K562 (cell line): ENCODE data around the gene RNF26. TPM values are rescaled to one million over a fixed set of nuclear protein-coding genes. Genes with fewer than 3 reads are reported as not detected.

ENCODE experiments used
- ARID3B ChIP-seq: fragments of 250-450 bp; sonication (Bioruptor Pico); IDR thresholded peaks from 2 replicates; pipeline ENCODE4 v1.4.0; 2020; ENCODE audit warnings: borderline replicate concordance
- CBFB ChIP-seq: sonication (generic); formaldehyde crosslinking; IDR thresholded peaks from 2 replicates; pipeline ENCODE4 v1.4.0; 2020; ENCODE audit warnings: mild to moderate bottlenecking, missing genetic modification reagents
- CCNT2 ChIP-seq: IDR thresholded peaks from 2 replicates; pipeline ENCODE4 v1.6.1; 2011; ENCODE audit warnings: borderline replicate concordance, low read depth, mild to moderate bottlenecking, moderate library complexity, mixed read lengths, low read length; ENCODE audit not compliant: insufficient read length; ENCODE audit errors: extremely low read depth
- ELF2 ChIP-seq: fragments of 250-450 bp; sonication (Bioruptor Pico); IDR thresholded peaks from 2 replicates; pipeline ENCODE4 v1.5.0; 2021; ENCODE audit warnings: mild to moderate bottlenecking
- HNRNPH1 ChIP-seq: fragments of 200-400 bp; formaldehyde crosslinking; optimal IDR thresholded peaks from 2 replicates; pipeline ENCODE3; 2017; ENCODE audit warnings: low read depth, mild to moderate bottlenecking, low read length, moderate library complexity
- NFE2L1 ChIP-seq: fragments of 450-650 bp; IDR thresholded peaks from 2 replicates; pipeline ENCODE4 v1.6.1; 2016; ENCODE audit warnings: missing genetic modification characterization, low read depth, mild to moderate bottlenecking, missing compliant biosample characterization, moderate library complexity, borderline replicate concordance
- PURB ChIP-seq: sonication (generic); formaldehyde crosslinking; IDR thresholded peaks from 2 replicates; pipeline ENCODE4 v1.9.0; 2021; ENCODE audit warnings: low read depth, mild to moderate bottlenecking, missing genetic modification reagents
- RUNX1 ChIP-seq: sonication (generic); IDR thresholded peaks from 2 replicates; pipeline ENCODE4 v1.6.1; 2016; ENCODE audit warnings: antibody characterized with exemption, low read depth
- SNAPC5 ChIP-seq: fragments of 250-450 bp; sonication (Bioruptor Pico); IDR thresholded peaks from 2 replicates; pipeline ENCODE4 v1.8.0; 2021; ENCODE audit warnings: moderate library complexity, mild to moderate bottlenecking, inconsistent platforms
- USF2 ChIP-seq: sonication (generic); formaldehyde crosslinking; IDR thresholded peaks from 2 replicates; pipeline ENCODE4 v1.5.0; 2020; ENCODE audit warnings: missing genetic modification reagents
- VEZF1 ChIP-seq: fragments of 200-800 bp; sonication (Bioruptor generic); IDR thresholded peaks from 2 replicates; pipeline ENCODE4 v1.6.1; 2017; ENCODE audit warnings: missing genetic modification characterization, missing compliant biosample characterization
- WHSC1 ChIP-seq: IDR thresholded peaks from one replicate; pipeline ENCODE4 v1.6.1; 2012; ENCODE audit warnings: low read length, control low read depth, inconsistent platforms
- ZNF121 ChIP-seq: sonication (generic); formaldehyde crosslinking; conservative IDR thresholded peaks from 2 replicates; pipeline ENCODE4 v1.8.0; 2022; ENCODE audit warnings: missing genetic modification reagents
- ZNF24 ChIP-seq: fragments of 450-650 bp; IDR thresholded peaks from 2 replicates; pipeline ENCODE4 v1.6.1; 2016
- polyA plus RNA-seq, 8 experiments: library from polyadenylated mRNA; depleted of rRNA in 4 of 8; stranded (reverse) in 5 of 8; unstranded in 3 of 8; fragments of >200 nt; fragmentation: Nextera tagmentation in 2 of 8; fragmentation: Illumina TruSeq in 1 of 8; extraction: Ambion mirVana in 2 of 8; extraction: Trizol in 1 of 8; gene quantifications; 2 replicates each; pipeline versions ENCODE4 v1.2.1 to v1.2.3, GENCODE V29; 2011 to 2014; ENCODE audit warnings: inconsistent platforms in 1 of 8, missing spikeins in 1 of 8
- total RNA-seq, 7 experiments: library from RNA; depleted of rRNA in 6 of 7; stranded (reverse); fragments of >200 nt in 6 of 7; fragmentation: Illumina TruSeq in 2 of 7; extraction: Trizol in 2 of 7; gene quantifications; 2 replicates each; pipeline versions ENCODE4 v1.2.1 to v1.2.3, GENCODE V29; 2011 to 2021; ENCODE audit warnings: low replicate concordance in 1 of 7
- TF ChIP-seq, protein P1 (sequence below), 2 experiments: IDR thresholded peaks; 2 replicates each; pipeline ENCODE4 v1.6.1; 2011; ENCODE audit warnings: borderline replicate concordance in 1 of 2, control low read depth in 1 of 2, low read depth in 1 of 2, low read length in 1 of 2, mild to moderate bottlenecking in 1 of 2, mixed read lengths in 1 of 2, moderate library complexity in 1 of 2; ENCODE audit not compliant: insufficient read depth in 1 of 2, insufficient read length in 1 of 2, poor library complexity in 1 of 2, severe bottlenecking in 1 of 2; ENCODE audit errors: extremely low read depth in 1 of 2
- TF ChIP-seq, protein P2 (sequence below): sonication (generic); formaldehyde crosslinking; IDR thresholded peaks from 2 replicates; pipeline ENCODE4 v1.8.1; 2023; ENCODE audit warnings: mild to moderate bottlenecking, missing genetic modification reagents
- TF ChIP-seq, protein P3 (sequence below): fragments of 250-450 bp; sonication (Bioruptor Pico); IDR thresholded peaks from 2 replicates; pipeline ENCODE4 v1.5.1; 2021; ENCODE audit warnings: mild to moderate bottlenecking

Gene RNF26
- total and polyA plus RNA-seq, 9 of the 15 experiments (the other 6 are each of a cell fraction or from before 2014, with no cell fraction given) = 5.3 to 53.6 (median 12.7) TPM

DNA sequence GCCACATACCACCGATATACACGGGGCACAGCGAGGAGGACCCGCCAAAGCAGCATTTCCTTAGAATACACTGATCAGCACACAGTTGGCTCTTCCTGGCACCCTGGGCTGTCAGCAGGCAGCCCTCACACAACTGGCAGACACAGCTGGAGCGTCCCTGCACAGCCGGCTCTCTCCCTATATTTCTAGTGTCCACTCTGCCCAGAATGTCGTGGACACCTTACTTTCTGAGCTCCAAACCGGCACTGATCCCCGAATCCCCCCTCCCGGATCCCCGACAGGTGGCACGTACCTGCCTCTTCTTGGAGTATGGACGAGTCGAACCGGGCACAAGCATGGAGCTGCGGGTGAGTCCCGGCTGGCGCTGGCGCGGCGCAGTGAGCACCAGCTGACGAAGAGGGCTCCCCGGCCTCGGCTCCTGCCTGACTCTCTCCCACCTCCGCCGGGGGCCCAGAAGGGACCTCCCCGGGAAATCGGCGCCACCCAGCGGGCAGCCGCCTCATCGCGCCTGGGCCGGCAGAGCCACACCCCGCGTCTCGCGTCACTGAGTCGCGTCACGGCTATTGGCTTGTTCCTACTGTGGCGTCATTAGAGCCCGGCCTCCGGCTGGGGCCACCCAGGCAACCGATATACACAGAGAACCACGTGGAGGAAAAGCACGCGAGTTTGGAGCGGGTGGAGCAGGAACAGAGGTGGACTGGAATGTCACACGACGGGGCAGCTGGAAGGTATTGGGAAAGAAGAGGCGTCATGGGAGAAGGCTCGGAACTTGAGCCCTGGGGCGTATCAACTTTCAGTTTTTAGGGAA lies 47.1 kb downstream of the RNF26 start, which contains the start of gene USP2 (continued):
- TF ChIP-seq, protein P1, sequence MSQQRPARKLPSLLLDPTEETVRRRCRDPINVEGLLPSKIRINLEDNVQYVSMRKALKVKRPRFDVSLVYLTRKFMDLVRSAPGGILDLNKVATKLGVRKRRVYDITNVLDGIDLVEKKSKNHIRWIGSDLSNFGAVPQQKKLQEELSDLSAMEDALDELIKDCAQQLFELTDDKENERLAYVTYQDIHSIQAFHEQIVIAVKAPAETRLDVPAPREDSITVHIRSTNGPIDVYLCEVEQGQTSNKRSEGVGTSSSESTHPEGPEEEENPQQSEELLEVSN (IDR thresholded peaks at IDR 0.05; ENCODE audit: borderline replicate concordance in 1 of 2, extremely low read depth in 1 of 2, insufficient read depth in 1 of 2, insufficient read length in 1 of 2, low read depth in 1 of 2, low read length in 1 of 2, poor library complexity in 1 of 2, severe bottlenecking in 1 of 2) = peak; percentile 89 to 93
- TF ChIP-seq ARID3B (no peak), HNRNPH1 (no peak), NFE2L1 (tag) (no peak), ZNF24 (no peak; the same call in 1 of the 2 replicates), PURB (CRISPR knock-in tag) (no peak), ELF2 (CRISPR knock-in tag) (0 out of 2 replicates have a peak, but pooled peaks have one; percentile 54), ZNF121 (no peak), VEZF1 (CRISPR knock-in tag) (peak; percentile 79), CCNT2 (peak; percentile 71), SNAPC5 (no peak), WHSC1 (no peak), CBFB (0 out of 2 replicates have a peak, but pooled peaks have one; percentile 21), RUNX1 (no peak), USF2 (peak; percentile 80)
- TF ChIP-seq, protein P2, sequence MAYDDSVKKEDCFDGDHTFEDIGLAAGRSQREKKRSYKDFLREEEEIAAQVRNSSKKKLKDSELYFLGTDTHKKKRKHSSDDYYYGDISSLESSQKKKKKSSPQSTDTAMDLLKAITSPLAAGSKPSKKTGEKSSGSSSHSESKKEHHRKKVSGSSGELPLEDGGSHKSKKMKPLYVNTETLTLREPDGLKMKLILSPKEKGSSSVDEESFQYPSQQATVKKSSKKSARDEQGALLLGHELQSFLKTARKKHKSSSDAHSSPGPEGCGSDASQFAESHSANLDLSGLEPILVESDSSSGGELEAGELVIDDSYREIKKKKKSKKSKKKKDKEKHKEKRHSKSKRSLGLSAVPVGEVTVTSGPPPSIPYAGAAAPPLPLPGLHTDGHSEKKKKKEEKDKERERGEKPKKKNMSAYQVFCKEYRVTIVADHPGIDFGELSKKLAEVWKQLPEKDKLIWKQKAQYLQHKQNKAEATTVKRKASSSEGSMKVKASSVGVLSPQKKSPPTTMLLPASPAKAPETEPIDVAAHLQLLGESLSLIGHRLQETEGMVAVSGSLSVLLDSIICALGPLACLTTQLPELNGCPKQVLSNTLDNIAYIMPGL (CRISPR knock-in tag) = no peak
- TF ChIP-seq, protein P3, sequence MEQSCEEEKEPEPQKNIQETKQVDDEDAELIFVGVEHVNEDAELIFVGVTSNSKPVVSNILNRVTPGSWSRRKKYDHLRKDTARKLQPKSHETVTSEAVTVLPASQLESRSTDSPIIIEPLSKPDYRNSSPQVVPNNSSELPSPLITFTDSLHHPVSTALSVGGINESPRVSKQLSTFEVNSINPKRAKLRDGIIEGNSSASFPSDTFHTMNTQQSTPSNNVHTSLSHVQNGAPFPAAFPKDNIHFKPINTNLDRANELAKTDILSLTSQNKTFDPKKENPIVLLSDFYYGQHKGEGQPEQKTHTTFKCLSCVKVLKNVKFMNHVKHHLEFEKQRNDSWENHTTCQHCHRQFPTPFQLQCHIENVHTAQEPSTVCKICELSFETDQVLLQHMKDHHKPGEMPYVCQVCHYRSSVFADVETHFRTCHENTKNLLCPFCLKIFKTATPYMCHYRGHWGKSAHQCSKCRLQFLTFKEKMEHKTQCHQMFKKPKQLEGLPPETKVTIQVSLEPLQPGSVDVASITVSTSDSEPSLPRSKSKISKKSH (CRISPR knock-in tag) = no peak
